ENCODE measurements around the gene KDM1A.

KDM1A gene

GRCh38 chr1:23118957-23119792 is 99.9 kb downstream of the KDM1A start:
- ChIA-PET POLR2A (interaction anchor here (0.6 kb wide), 2 partner anchors 77 to 215 kb away, joined by 3 to 4 read pairs; no protein-coding TSS in a partner anchor), CTCF (interaction anchor here (0.7 to 3.7 kb wide), 9 partner anchors 9 to 65 kb away, joined by 3 to 27 read pairs (median 5); no protein-coding TSS in a partner anchor)
- TF ChIP-seq, protein P1, sequence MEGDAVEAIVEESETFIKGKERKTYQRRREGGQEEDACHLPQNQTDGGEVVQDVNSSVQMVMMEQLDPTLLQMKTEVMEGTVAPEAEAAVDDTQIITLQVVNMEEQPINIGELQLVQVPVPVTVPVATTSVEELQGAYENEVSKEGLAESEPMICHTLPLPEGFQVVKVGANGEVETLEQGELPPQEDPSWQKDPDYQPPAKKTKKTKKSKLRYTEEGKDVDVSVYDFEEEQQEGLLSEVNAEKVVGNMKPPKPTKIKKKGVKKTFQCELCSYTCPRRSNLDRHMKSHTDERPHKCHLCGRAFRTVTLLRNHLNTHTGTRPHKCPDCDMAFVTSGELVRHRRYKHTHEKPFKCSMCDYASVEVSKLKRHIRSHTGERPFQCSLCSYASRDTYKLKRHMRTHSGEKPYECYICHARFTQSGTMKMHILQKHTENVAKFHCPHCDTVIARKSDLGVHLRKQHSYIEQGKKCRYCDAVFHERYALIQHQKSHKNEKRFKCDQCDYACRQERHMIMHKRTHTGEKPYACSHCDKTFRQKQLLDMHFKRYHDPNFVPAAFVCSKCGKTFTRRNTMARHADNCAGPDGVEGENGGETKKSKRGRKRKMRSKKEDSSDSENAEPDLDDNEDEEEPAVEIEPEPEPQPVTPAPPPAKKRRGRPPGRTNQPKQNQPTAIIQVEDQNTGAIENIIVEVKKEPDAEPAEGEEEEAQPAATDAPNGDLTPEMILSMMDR (IDR thresholded peaks at IDR 0.05; ENCODE audit: control extremely low read depth, extremely low read depth, low read depth, missing control alignments), result no peak
- no peak for DNase-seq (ENCODE audit: extremely low spot score)

DNA sequence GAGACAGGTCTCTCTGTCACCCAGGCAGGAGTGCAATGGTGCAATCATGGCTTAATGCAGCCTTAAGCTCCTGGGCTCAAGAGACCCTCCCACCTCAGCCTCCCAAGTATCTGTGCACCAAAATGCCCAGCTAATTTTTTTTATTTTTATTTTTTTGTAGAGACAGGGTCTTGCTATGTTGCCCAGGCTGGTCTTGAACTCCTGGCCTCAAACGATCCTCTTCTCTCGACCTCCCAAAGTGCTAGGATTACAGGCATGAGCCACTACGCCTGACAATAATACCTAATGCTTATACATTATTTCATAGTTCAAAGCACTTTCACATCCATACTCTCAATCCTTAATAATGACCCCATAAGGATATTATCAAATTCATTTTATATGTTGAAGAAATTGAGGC is 101.1 kb downstream of the KDM1A start:
- no peak for DNase-seq (ENCODE audit: extremely low spot score)
- TF ChIP-seq, protein P1 (IDR thresholded peaks at IDR 0.05; ENCODE audit: control extremely low read depth, extremely low read depth, low read depth, missing control alignments), result no peak
- CTCF ChIA-PET, result interaction anchor here (1.2 to 3.7 kb wide), 5 partner anchors 8 to 64 kb away, joined by 4 to 27 read pairs (median 5); no protein-coding TSS in a partner anchor
- POLR2A ChIA-PET, result no interaction called here

DNA sequence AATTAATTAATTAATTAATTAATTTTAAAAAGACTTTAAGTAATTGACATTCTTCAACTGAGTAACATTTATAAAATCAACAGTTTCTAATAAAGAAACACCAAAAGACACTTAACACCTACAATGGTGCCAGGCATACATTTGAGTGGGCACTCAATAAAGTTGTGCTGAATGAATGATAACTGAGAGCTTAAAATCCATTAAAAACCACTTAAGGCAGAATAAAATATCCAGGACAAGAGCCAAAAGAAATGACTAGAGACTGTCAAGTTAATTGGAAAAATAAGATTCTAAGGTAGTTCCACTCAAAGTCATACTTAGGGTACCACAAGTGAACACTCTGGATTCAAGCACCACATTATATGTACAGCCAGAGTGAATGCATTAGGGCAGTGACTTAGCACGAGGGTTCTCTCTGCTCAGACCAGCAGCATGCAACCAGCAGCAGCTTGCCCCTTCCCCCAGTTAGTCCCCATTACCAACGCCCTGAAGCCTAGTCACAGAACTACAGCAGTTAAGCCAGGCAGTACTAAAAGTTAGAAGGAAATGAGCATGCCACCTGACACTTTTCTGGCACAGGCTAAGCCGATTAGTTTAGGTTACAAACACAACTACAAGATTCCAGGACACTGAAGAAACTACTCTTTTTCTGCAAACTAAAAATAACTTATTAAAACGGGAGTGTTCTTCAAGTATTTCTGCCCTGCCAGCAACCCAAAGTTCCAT is 102.9 kb downstream of the KDM1A start:
- POLR2A ChIA-PET, result no interaction called here
- TF ChIP-seq, protein P1 (IDR thresholded peaks at IDR 0.05; ENCODE audit: control extremely low read depth, extremely low read depth, low read depth, missing control alignments), result no peak
- CTCF ChIA-PET, result interaction anchor here (0.9 to 3.7 kb wide), 3 partner anchors 12 to 23 kb away, joined by 3 to 27 read pairs (median 11); no protein-coding TSS in a partner anchor
- no peak for DNase-seq (ENCODE audit: extremely low spot score)

DNA sequence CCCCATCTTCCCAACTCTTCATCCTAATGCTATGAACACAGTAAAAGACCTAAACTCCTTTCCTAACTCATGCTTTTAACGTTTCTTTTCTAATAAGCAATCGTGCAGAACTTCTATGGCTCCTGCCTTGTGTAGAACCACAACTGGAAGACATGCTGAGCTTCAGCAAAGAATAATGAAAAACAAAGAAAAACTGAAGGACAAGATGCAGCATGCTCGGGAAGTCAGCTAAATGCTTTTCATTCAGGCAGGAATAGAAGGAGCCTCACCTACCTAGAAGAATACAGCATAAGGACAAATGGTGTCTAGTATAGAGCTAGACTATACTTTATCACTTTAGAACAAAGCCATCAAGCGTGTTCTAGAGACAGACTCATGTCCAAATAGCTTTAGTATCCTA is 103.5 kb downstream of the KDM1A start:
- CTCF ChIA-PET, result interaction anchor here (0.7 to 2.9 kb wide), 3 partner anchors 12 to 62 kb away, joined by 3 to 11 read pairs (median 7); no protein-coding TSS in a partner anchor
- DNase-seq (ENCODE audit: extremely low spot score), result no peak
- POLR2A ChIA-PET, result no interaction called here
- TF ChIP-seq, protein P1 (IDR thresholded peaks at IDR 0.05; ENCODE audit: control extremely low read depth, extremely low read depth, low read depth, missing control alignments), result no peak

DNA sequence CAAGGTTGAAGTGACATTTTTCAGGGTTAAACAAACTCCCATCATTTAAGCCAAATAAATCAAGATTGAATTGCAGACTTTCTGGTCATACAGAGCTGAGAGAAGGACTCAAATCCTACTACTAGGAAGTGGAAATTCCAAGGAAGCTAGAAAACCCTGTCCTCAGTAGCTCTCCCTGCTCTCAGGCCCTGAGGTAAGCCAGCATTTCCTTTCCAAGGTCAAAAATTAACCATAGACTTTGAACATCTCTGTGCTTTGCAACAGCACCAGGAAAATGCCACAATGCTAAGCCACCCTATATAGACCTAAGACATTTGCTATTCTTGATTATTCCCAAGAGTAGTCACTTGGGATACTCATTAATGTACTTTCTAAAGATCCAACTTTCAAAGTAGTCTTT is 104.3 kb downstream of the KDM1A start:
- TF ChIP-seq, protein P1 (IDR thresholded peaks at IDR 0.05; ENCODE audit: control extremely low read depth, extremely low read depth, low read depth, missing control alignments), result no peak
- CTCF ChIA-PET, result interaction anchor here (0.7 to 2.9 kb wide), 4 partner anchors 10 to 61 kb away, joined by 3 to 11 read pairs (median 5); no protein-coding TSS in a partner anchor
- DNase-seq (ENCODE audit: extremely low spot score), result no peak
- POLR2A ChIA-PET, result no interaction called here
